IgD-negative memory B cell (primary cell): ENCODE data around the gene TEX53. TPM values are rescaled to one million over a fixed set of nuclear protein-coding genes. Genes with fewer than 3 reads are reported as not detected.
A peak's percentile ranks its signal among the peaks of the same experiment; 100 is the strongest.

Source experiments
- H3K27ac Mint-ChIP-seq, 3 donors: one replicate each; pipeline ENCODE4 v1.8.0; 2020 to 2022; ENCODE audit warnings: mild to moderate bottlenecking in 3 of 3, mixed read lengths in 3 of 3, moderate library complexity in 1 of 3
- H3K27me3 Mint-ChIP-seq: one replicate; pipeline ENCODE4 v1.8.0; 2021; ENCODE audit warnings: mixed read lengths
- H3K36me3 Mint-ChIP-seq: one replicate; pipeline ENCODE4 v1.8.0; 2020; ENCODE audit warnings: mild to moderate bottlenecking, mixed read lengths
- H3K4me1 Mint-ChIP-seq, 3 donors: one replicate each; pipeline ENCODE4 v1.8.0; 2020 to 2022; ENCODE audit warnings: mixed read lengths in 3 of 3, mild to moderate bottlenecking in 1 of 3
- H3K4me3 Mint-ChIP-seq, 4 donors: one replicate each; pipeline ENCODE4 v1.8.0; 2020 to 2022; ENCODE audit warnings: mild to moderate bottlenecking in 4 of 4, mixed read lengths in 4 of 4, moderate library complexity in 3 of 4
- H3K9me3 Mint-ChIP-seq, 3 donors: one replicate each; pipeline ENCODE4 v1.8.0; 2020 to 2021; ENCODE audit warnings: mixed read lengths in 3 of 3, mild to moderate bottlenecking in 1 of 3
- polyA plus RNA-seq: library from polyadenylated mRNA; unstranded; fragments of 300-500 nt; fragmentation: Illumina TruSeq; gene quantifications from one replicate; pipeline ENCODE4 v1.2.3, GENCODE V29; 2021

The TEX53 gene
- polyA plus RNA-seq, 1 donor from 2014 or later, result not detected

DNA sequence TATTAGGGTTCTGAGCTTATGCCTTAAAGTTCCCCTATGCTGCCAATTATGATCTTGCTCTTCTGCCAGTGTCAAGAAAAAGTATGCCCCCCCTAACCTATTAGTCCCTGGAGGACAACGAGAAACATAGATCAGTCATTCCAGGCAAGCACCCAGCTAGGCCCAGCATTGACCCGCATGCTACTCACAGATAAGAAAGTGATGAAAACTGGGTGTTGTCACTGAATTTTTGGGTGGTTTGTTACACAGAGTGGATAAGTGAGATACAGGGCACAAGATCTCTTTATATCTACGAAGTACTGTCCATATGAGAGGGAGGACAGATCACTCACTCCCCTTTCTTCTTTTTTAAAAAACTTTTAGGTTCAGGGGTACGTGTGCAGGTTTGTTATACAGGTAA is 30.8 kb upstream of the TEX53 start:
- Mint-ChIP-seq H3K9me3 (peaks cover 0 to 3% (median 0%) of the 10 kb centered on the region in 3 donors), H3K4me3 (no peak overlapping the region), H3K27me3 (peaks cover 17% of the 10 kb centered on the region), H3K36me3 (peaks cover 1% of the 10 kb centered on the region), H3K27ac (no peak overlapping the region), H3K4me1 (peaks cover 0 to 11% (median 4%) of the 10 kb centered on the region in 3 donors)

DNA sequence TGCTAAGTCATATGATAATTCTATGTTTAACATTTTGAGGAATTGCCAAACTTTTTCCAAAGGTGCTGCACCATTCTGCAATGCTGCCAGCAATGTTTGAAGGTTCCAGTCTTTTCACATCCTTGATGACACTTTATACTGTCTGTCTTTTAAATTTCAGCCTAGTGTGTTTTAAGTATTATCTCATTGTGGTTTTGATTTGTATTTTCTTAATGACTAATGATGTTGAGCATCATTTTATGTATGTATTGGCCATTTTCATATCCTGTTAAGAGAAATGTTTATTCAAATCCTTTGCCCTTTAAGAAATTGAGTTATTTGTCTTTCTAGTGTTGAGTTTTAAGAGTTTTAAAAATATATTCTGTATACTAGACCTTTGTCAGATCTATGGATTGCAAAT is 29.4 kb upstream of the TEX53 start:
- Mint-ChIP-seq H3K36me3 (peaks cover 1% of the 10 kb centered on the region), H3K4me3 (no peak overlapping the region), H3K9me3 (peaks cover 0 to 3% (median 0%) of the 10 kb centered on the region in 3 donors), H3K27ac (no peak overlapping the region), H3K4me1 (peaks cover 0 to 11% (median 4%) of the 10 kb centered on the region in 3 donors), H3K27me3 (peaks cover 8% of the 10 kb centered on the region)

DNA sequence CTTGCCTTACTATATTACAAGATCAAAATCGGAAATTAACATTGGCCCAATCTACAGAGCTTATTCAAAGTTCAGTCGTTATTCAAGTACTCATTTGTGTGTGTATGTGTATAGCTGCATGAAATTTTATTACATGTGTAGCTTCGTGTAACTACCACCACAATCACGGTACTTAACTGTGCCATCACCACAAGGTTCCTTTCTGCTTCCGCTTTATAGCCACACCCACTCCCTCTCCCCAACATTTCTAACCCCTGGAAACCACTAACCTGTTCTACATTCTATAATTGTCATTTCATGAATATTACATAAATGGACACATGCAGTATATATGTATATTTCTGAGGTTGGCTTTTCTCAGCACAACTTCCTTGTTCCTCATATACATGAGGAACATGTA is 28.3 kb upstream of the TEX53 start:
- Mint-ChIP-seq H3K27me3 (peaks cover 6% of the 10 kb centered on the region), H3K36me3 (peaks cover 1% of the 10 kb centered on the region), H3K9me3 (no peaks in the 10 kb centered on the region), H3K4me1 (peaks cover 0 to 11% (median 6%) of the 10 kb centered on the region in 3 donors), H3K27ac (no peak overlapping the region), H3K4me3 (no peak overlapping the region)

DNA sequence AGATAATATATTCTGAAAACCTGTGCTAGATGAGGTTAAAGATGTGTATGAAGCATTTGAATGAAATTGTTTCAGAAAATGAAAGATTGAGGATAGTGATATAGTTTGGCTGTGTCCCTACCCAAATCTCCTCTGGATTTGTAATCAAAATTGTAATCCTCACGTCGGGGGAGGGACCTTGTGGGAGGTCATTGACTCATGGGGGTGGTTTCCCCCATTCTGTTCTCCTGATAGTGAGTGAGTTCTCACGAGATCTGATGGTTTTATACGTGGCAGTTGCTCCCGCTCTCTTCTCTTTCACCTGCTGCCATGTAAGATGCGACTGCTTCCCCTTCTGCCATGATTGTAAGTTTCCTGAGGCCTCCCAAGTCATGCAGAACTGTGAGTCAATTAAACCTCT is 26.4 kb upstream of the TEX53 start:
- H3K27ac Mint-ChIP-seq, result no peak overlapping the region
- H3K36me3 Mint-ChIP-seq, result peaks cover 1% of the 10 kb centered on the region
- peaks cover 0 to 9% (median 4%) of the 10 kb centered on the region in 3 donors for H3K4me1 Mint-ChIP-seq
- H3K4me3 Mint-ChIP-seq, result no peak overlapping the region
- H3K9me3 Mint-ChIP-seq, result no peaks in the 10 kb centered on the region
- peaks cover 10% of the 10 kb centered on the region for H3K27me3 Mint-ChIP-seq

- Mint-ChIP-seq H3K9me3 (no peaks in the 10 kb centered on the region), H3K36me3 (peaks cover 1% of the 10 kb centered on the region), H3K4me3 (no peak overlapping the region), H3K27ac (no peak overlapping the region), H3K4me1 (peaks cover 0 to 9% (median 4%) of the 10 kb centered on the region in 3 donors), H3K27me3 (peaks cover 16% of the 10 kb centered on the region)
These were observed 25.2 kb upstream of the TEX53 start for GRCh38 chr9:114682846-114683245.

- peaks cover 21% of the 10 kb centered on the region for H3K27me3 Mint-ChIP-seq
- no peaks in the 10 kb centered on the region for H3K36me3 Mint-ChIP-seq
- no peak within 1 kb of the TSS for H3K4me3 Mint-ChIP-seq
- H3K4me1 Mint-ChIP-seq, result peaks cover 0 to 9% (median 4%) of the 10 kb centered on the region in 3 donors
- H3K27ac Mint-ChIP-seq, result no peak within 1 kb of the TSS
- H3K9me3 Mint-ChIP-seq, result no peaks in the 10 kb centered on the region
These were observed 24.2 kb upstream of the TEX53 start, which contains the start of gene TEX48 for GRCh38 chr9:114681594-114682332. Gene TEX48 (minus strand): TSS chr9:114682192. CDS start chr9:114671723, 10,469 bp downstream.

DNA sequence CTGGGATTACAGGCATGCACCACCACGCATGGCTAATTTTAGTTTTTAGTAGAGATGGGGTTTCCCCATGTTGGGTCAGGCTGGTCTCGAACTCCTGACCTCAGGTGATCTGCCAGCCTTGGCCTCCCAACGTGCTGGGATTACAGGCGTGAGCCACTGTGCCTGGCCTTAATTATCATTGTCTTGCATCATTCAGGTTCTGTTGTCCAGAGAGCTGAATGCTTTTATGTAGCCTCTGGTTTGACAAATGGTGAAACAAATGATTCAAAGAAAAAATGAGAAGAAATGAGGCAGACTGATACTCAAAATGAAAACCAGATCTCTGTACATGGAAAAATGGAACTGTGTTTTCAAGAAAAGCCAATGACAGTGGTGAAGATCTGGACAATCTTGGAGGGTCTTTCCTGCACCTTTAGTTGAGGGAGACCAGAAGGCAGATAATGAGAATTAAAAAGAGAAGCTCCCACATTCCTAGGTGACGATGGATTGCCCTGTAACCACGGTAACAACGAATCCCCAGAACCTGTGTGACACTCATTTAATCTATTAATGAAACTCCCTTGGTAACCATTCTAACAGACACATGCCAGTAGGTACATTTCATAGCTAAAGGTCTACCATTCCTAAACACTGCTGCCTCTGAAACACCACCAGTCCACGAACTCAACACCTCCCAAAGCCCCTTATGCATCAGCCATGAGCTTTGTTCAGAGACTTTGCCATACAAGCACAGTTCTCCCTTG is 22.8 kb upstream of the TEX53 start:
- no peaks in the 10 kb centered on the region for H3K36me3 Mint-ChIP-seq
- H3K4me1 Mint-ChIP-seq, result peaks cover 0 to 7% (median 2%) of the 10 kb centered on the region in 3 donors
- peaks cover 23% of the 10 kb centered on the region for H3K27me3 Mint-ChIP-seq
- no peak overlapping the region for H3K27ac Mint-ChIP-seq
- H3K4me3 Mint-ChIP-seq, result no peak overlapping the region
- H3K9me3 Mint-ChIP-seq, result no peaks in the 10 kb centered on the region

GRCh38 chr9:114678795-114679194 is 21.2 kb upstream of the TEX53 start:
- Mint-ChIP-seq H3K4me3 (no peak overlapping the region), H3K27me3 (peaks cover 25% of the 10 kb centered on the region), H3K4me1 (peaks cover 0 to 7% (median 2%) of the 10 kb centered on the region in 3 donors)

GRCh38 chr9:114678130-114678529 is 20.5 kb upstream of the TEX53 start:
- Mint-ChIP-seq H3K27me3 (peaks cover 26% of the 10 kb centered on the region), H3K36me3 (no peaks in the 10 kb centered on the region), H3K27ac (no peak overlapping the region), H3K4me3 (no peak overlapping the region), H3K9me3 (peaks cover 0 to 3% (median 0%) of the 10 kb centered on the region in 3 donors), H3K4me1 (peaks cover 0 to 7% (median 2%) of the 10 kb centered on the region in 3 donors)

More at GRCh38 chr9:114678795-114679194, 21.2 kb upstream of the TEX53 start:
- peaks cover 0 to 3% (median 0%) of the 10 kb centered on the region in 3 donors for H3K9me3 Mint-ChIP-seq
- no peaks in the 10 kb centered on the region for H3K36me3 Mint-ChIP-seq
- H3K27ac Mint-ChIP-seq, result no peak overlapping the region

- Mint-ChIP-seq H3K4me3 (no peak overlapping the region), H3K36me3 (no peaks in the 10 kb centered on the region), H3K9me3 (peaks cover 0 to 3% (median 0%) of the 10 kb centered on the region in 3 donors), H3K4me1 (peaks cover 0 to 7% (median 2%) of the 10 kb centered on the region in 3 donors), H3K27me3 (peaks cover 29% of the 10 kb centered on the region), H3K27ac (no peak overlapping the region)
These were observed 19.8 kb upstream of the TEX53 start for GRCh38 chr9:114677418-114677817.

GRCh38 chr9:114676901-114677300 is 19.3 kb upstream of the TEX53 start:
- Mint-ChIP-seq H3K4me1 (peaks cover 0 to 6% (median 2%) of the 10 kb centered on the region in 3 donors), H3K27me3 (peaks cover 29% of the 10 kb centered on the region), H3K36me3 (no peaks in the 10 kb centered on the region), H3K4me3 (no peak overlapping the region), H3K9me3 (peaks cover 0 to 3% (median 0%) of the 10 kb centered on the region in 3 donors), H3K27ac (no peak overlapping the region)

GRCh38 chr9:114674798-114675540 is 17.4 kb upstream of the TEX53 start:
- peaks cover 0 to 3% (median 0%) of the 10 kb centered on the region in 3 donors for H3K9me3 Mint-ChIP-seq
- no peaks in the 10 kb centered on the region for H3K36me3 Mint-ChIP-seq
- no peak overlapping the region for H3K27ac Mint-ChIP-seq
- H3K27me3 Mint-ChIP-seq, result peaks cover 27% of the 10 kb centered on the region
- H3K4me1 Mint-ChIP-seq, result no peaks in the 10 kb centered on the region
- H3K4me3 Mint-ChIP-seq, result no peak overlapping the region

DNA sequence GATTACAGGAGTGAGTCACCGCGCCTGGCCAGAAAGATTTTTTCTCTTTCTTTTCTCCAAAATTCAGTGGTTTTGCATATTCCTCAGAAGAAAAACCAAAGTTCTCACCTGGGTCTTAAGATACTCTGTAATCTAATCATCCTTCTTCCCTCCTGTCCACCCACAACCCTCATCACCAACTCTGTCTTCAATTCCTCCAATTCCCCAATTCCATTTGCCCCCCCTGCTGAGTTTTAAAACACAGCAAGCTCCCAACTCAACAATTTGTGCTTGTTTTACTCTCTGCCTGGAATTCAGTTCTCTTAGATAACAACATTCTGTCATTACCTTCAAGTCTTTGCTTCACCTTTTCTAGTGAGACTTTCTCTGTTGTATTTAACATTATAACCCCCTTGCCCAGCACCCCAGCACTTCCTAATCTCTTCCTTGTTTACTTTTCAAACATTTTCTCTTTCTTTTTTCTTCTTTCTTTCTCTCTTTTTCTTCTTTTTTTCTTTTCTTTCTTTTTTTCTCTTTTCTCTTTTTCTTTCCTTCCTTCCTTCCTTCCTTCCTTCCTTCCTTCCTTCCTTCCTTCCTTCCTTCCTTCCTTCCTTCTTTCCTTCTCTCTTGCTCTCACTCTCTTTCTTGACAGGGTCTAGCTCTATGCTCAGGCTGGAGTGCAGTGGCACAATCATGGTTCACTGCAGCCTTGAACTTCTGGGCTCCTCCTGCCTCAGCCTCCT is 16.6 kb upstream of the TEX53 start:
- no peaks in the 10 kb centered on the region for H3K36me3 Mint-ChIP-seq

GRCh38 chr9:114671605-114672004 is 14.0 kb upstream of the TEX53 start:
- Mint-ChIP-seq H3K9me3 (peaks cover 0 to 3% (median 0%) of the 10 kb centered on the region in 3 donors), H3K36me3 (no peaks in the 10 kb centered on the region), H3K4me3 (peak overlapping the region in 1 of 4 donors; percentile 69), H3K27me3 (peaks cover 9% of the 10 kb centered on the region), H3K27ac (no peak overlapping the region), H3K4me1 (peaks cover 0 to 2% (median 0%) of the 10 kb centered on the region in 3 donors)

More for the DNA sequence above, 16.6 kb upstream of the TEX53 start:
- Mint-ChIP-seq H3K4me1 (no peaks in the 10 kb centered on the region), H3K27me3 (peaks cover 21% of the 10 kb centered on the region), H3K27ac (no peak overlapping the region), H3K4me3 (no peak overlapping the region), H3K9me3 (peaks cover 0 to 3% (median 0%) of the 10 kb centered on the region in 3 donors)
